GM12864 (cell line): Measurements from ENCODE around the gene ZNF221.

Source experiments
- DNase-seq: peaks from one replicate; pipeline ENCODE4 v3.0.0-alpha.2; 2011; ENCODE audit warnings: low read depth
- H3K4me3 ChIP-seq: 2 replicates; pipeline ENCODE4 v1.5.1; 2011; ENCODE audit warnings: mild to moderate bottlenecking, low read depth, low read length, control low read depth
- CTCF ChIP-seq: IDR thresholded peaks from 2 replicates; pipeline ENCODE4 v1.5.1; 2011; ENCODE audit warnings: low read depth, mild to moderate bottlenecking, moderate library complexity, low read length, control low read depth, inconsistent platforms; ENCODE audit errors: missing control alignments

Gene ZNF221

GRCh38 chr19:43957891-43958290 lies 6.9 kb downstream of the ZNF221 start:
- no peak overlapping the region for H3K4me3 ChIP-seq
- DNase-seq = no peak
- TF ChIP-seq CTCF = no peak

GRCh38 chr19:43960411-43960810 lies 9.4 kb downstream of the ZNF221 start:
- no peak for DNase-seq
- H3K4me3 ChIP-seq = no peak overlapping the region
- no peak for TF ChIP-seq CTCF

GRCh38 chr19:43966079-43966694 lies 15.2 kb downstream of the ZNF221 start:
- no peak for DNase-seq
- no peak overlapping the region for H3K4me3 ChIP-seq
- TF ChIP-seq CTCF = no peak

- DNase-seq = no peak
- TF ChIP-seq CTCF = no peak
- no peak overlapping the region for H3K4me3 ChIP-seq
Measured at GRCh38 chr19:43976732-43977131, 25.7 kb downstream of the ZNF221 start.

GRCh38 chr19:43983544-43983911 lies 32.5 kb downstream of the ZNF221 start:
- H3K4me3 ChIP-seq = peak overlapping the region; percentile 75
- TF ChIP-seq CTCF = no peak
- no peak for DNase-seq

- peak; percentile 86 for DNase-seq
- peak within 1 kb of the TSS; percentile 75 for H3K4me3 ChIP-seq
- TF ChIP-seq CTCF = no peak
Measured at GRCh38 chr19:43983912-43984686, 33.1 kb downstream of the ZNF221 start, which contains the start of gene ZNF155. ZNF155 (plus strand) TSS chr19:43984188; CDS start chr19:43988544, 4,356 bp downstream.

- DNase-seq = no peak
- TF ChIP-seq CTCF = no peak
- H3K4me3 ChIP-seq = peak overlapping the region; percentile 75
Measured at GRCh38 chr19:43984687-43985000, 33.6 kb downstream of the ZNF221 start.
